Gastroesophageal sphincter (tissue), 3 donors: ENCODE data around the gene USP44.

Experiments used
- CTCF ChIP-seq, 4 experiments: fragments of 200-600 bp in 2 of 4; fragments of 450-650 bp in 2 of 4; sonication (generic) in 1 of 4; IDR thresholded peaks; one replicate each; pipeline ENCODE4 v1.5.1; 2017 to 2019; ENCODE audit warnings: antibody characterized with exemption in 4 of 4, mild to moderate bottlenecking in 2 of 4, moderate library complexity in 2 of 4
- EP300 ChIP-seq: sonication (generic); formaldehyde crosslinking; IDR thresholded peaks from one replicate; pipeline ENCODE4 v1.6.1; 2017; ENCODE audit warnings: antibody characterized with exemption, mild to moderate bottlenecking
- POLR2A ChIP-seq, 2 donors: fragments of 450-650 bp; IDR thresholded peaks; one replicate each; pipeline ENCODE4 v1.6.1; 2017; ENCODE audit warnings: antibody characterized with exemption in 2 of 2, mild to moderate bottlenecking in 2 of 2, moderate library complexity in 1 of 2
- POLR2AphosphoS5 ChIP-seq: sonication (generic); formaldehyde crosslinking; IDR thresholded peaks from one replicate; pipeline ENCODE4 v1.6.1; 2017; ENCODE audit warnings: antibody characterized with exemption

GRCh38 chr12:95474660-95474958 lies 76.7 kb downstream of the USP44 start:
- TF ChIP-seq POLR2A (IDR thresholded peaks at IDR 0.05) (no peak), CTCF (IDR thresholded peaks at IDR 0.05) (no peak), POLR2AphosphoS5 (no peak), EP300 (no peak)
